Parathyroid adenoma (tissue), 2 donors: Measurements from ENCODE around the gene MORC4.

Experiments used
- H2AFZ ChIP-seq: fragments of 300-600 bp; sonication (generic); one replicate; pipeline ENCODE4 v1.7.0; 2017; ENCODE audit warnings: antibody characterized with exemption, mild to moderate bottlenecking
- H3K27ac ChIP-seq: fragments of 300-600 bp; sonication (generic); one replicate; pipeline ENCODE4 v1.7.0; 2017
- H3K27me3 ChIP-seq: fragments of 300-600 bp; sonication (generic); one replicate; pipeline ENCODE4 v1.7.0; 2017; ENCODE audit warnings: low read length; ENCODE audit not compliant: control insufficient read depth, insufficient read depth
- H3K36me3 ChIP-seq: fragments of 300-600 bp; sonication (generic); one replicate; pipeline ENCODE4 v1.7.0; 2017; ENCODE audit warnings: low read length; ENCODE audit not compliant: control insufficient read depth, insufficient read depth
- H3K4me1 ChIP-seq: fragments of 300-600 bp; sonication (generic); one replicate; pipeline ENCODE4 v1.7.0; 2017; ENCODE audit warnings: control low read depth
- H3K4me2 ChIP-seq: fragments of 300-600 bp; sonication (generic); one replicate; pipeline ENCODE4 v1.7.0; 2017; ENCODE audit warnings: low read length
- H3K4me3 ChIP-seq: fragments of 300-600 bp; sonication (generic); one replicate; pipeline ENCODE4 v1.7.0; 2017; ENCODE audit warnings: low read depth, low read length
- H3K79me2 ChIP-seq: fragments of 300-600 bp; sonication (generic); one replicate; pipeline ENCODE4 v1.7.0; 2017; ENCODE audit warnings: control low read depth
- H3K9ac ChIP-seq: fragments of 300-600 bp; sonication (generic); one replicate; pipeline ENCODE4 v1.7.0; 2017; ENCODE audit warnings: mild to moderate bottlenecking
- H3K9me3 ChIP-seq: fragments of 300-600 bp; sonication (generic); one replicate; pipeline ENCODE4 v1.7.0; 2017; ENCODE audit warnings: low read length; ENCODE audit not compliant: control insufficient read depth
- CTCF ChIP-seq: fragments of 300-600 bp; sonication (generic); IDR thresholded peaks from one replicate; pipeline ENCODE4 v1.7.0; 2017; ENCODE audit warnings: antibody characterized with exemption, mild to moderate bottlenecking
- donor health status: primary hyperparathyroidism.

MORC4 gene

DNA sequence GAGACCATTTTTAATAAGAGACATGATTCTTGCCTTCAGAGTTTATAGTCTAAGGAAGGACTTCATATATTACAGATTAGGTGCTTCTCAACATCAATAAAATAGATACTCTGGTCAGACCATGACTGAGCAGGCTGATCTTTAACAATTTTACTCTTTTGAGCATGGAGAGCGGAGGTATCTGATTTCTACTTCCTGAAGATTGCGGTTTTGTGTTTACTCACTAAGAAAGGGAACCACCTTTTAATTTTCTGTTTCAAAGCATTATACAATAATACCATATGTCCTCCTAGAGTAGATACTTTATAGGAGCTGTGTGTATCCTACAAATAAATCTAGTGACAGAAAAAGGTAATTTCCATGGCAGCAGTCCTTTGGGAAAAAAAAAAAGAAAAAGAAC lies 12.5 kb downstream of the MORC4 start:
- no peaks in the 10 kb centered on the region for H3K4me1 ChIP-seq
- H3K4me3 ChIP-seq = no peak overlapping the region
- no peak overlapping the region for H3K4me2 ChIP-seq

GRCh38 chrX:106980952-106981626 lies 18.9 kb downstream of the MORC4 start:
- no peaks in the 10 kb centered on the region for H3K9me3 ChIP-seq
- H3K4me1 ChIP-seq = no peaks in the 10 kb centered on the region
- H3K4me3 ChIP-seq = no peak overlapping the region
- no peak overlapping the region for H2AFZ ChIP-seq
- H3K9ac ChIP-seq = no peak overlapping the region
- no peaks in the 10 kb centered on the region for H3K27me3 ChIP-seq
- H3K79me2 ChIP-seq = no peaks in the 10 kb centered on the region
- no peak overlapping the region for H3K27ac ChIP-seq
- H3K4me2 ChIP-seq = no peak overlapping the region
- H3K36me3 ChIP-seq = no peaks in the 10 kb centered on the region
- no peak for TF ChIP-seq CTCF

More for the DNA sequence above, 12.5 kb downstream of the MORC4 start:
- Histone ChIP-seq H3K27me3 (no peaks in the 10 kb centered on the region), H3K36me3 (no peaks in the 10 kb centered on the region), H3K9me3 (no peaks in the 10 kb centered on the region), H3K27ac (no peak overlapping the region), H2AFZ (no peak overlapping the region), H3K79me2 (no peaks in the 10 kb centered on the region), H3K9ac (no peak overlapping the region)
- no peak for TF ChIP-seq CTCF

GRCh38 chrX:106976416-106976815 lies 23.6 kb downstream of the MORC4 start:
- no peaks in the 10 kb centered on the region for H3K36me3 ChIP-seq
- no peaks in the 10 kb centered on the region for H3K79me2 ChIP-seq
- H2AFZ ChIP-seq = no peak overlapping the region
- no peak overlapping the region for H3K4me2 ChIP-seq
- H3K9me3 ChIP-seq = no peaks in the 10 kb centered on the region
- no peak overlapping the region for H3K4me3 ChIP-seq
- no peaks in the 10 kb centered on the region for H3K4me1 ChIP-seq
- no peak overlapping the region for H3K27ac ChIP-seq
- no peak overlapping the region for H3K9ac ChIP-seq
- no peak for TF ChIP-seq CTCF
- no peaks in the 10 kb centered on the region for H3K27me3 ChIP-seq

GRCh38 chrX:106973433-106974149 lies 26.4 kb downstream of the MORC4 start:
- Histone ChIP-seq H2AFZ (no peak overlapping the region), H3K4me1 (no peaks in the 10 kb centered on the region), H3K36me3 (no peaks in the 10 kb centered on the region), H3K9ac (no peak overlapping the region), H3K4me3 (no peak overlapping the region), H3K4me2 (no peak overlapping the region), H3K27me3 (no peaks in the 10 kb centered on the region), H3K9me3 (no peaks in the 10 kb centered on the region), H3K27ac (no peak overlapping the region), H3K79me2 (no peaks in the 10 kb centered on the region)
- TF ChIP-seq CTCF = no peak
